HG02678 (cell line): ENCODE measurements around the gene ELANE.
"Not testable (repeated sequence)": the region's sequence is repeated elsewhere in the genome, so short reads cannot be mapped to it uniquely, and the experiment has no call there.

Experiments used
- ATAC-seq: cut with Tn5 transposase; IDR thresholded peaks from one replicate; pipeline ENCODE4 v1.9.1; 2021; ENCODE audit warnings: mild to moderate bottlenecking, moderate library complexity; ENCODE audit not compliant: unreplicated experiment

ELANE gene

GRCh38 chr19:835210-835810 lies 16.8 kb upstream of the ELANE start:
- ATAC-seq, result no peak

GRCh38 chr19:840519-841206 lies 11.4 kb upstream of the ELANE start, which contains the start of gene PRTN3:
Gene PRTN3, plus strand, starts transcription at chr19:840999. Its CDS starts 10 bp downstream, at chr19:841009.
- ATAC-seq, result no peak

- not testable (repeated sequence) for ATAC-seq
These were observed 9.3 kb upstream of the ELANE start for GRCh38 chr19:842802-843179.

GRCh38 chr19:843180-843835 lies 8.8 kb upstream of the ELANE start:
- ATAC-seq, result no peak

- no peak for ATAC-seq
These were observed 8.1 kb upstream of the ELANE start for GRCh38 chr19:843836-844545.

GRCh38 chr19:844546-844971 lies 7.5 kb upstream of the ELANE start:
- no peak for ATAC-seq

GRCh38 chr19:845707-846521 lies 6.2 kb upstream of the ELANE start:
- ATAC-seq, result no peak

GRCh38 chr19:848386-848921 lies 3.6 kb upstream of the ELANE start:
- ATAC-seq, result no peak

GRCh38 chr19:849195-849594 lies 2.9 kb upstream of the ELANE start:
- ATAC-seq, result not testable (repeated sequence)

GRCh38 chr19:850221-850978 lies 1.7 kb upstream of the ELANE start:
- no peak for ATAC-seq

GRCh38 chr19:850979-851335 lies 1.1 kb upstream of the ELANE start:
- ATAC-seq, result no peak

GRCh38 chr19:853014-853585 lies 997 bp downstream of the ELANE start:
- no peak for ATAC-seq

- ATAC-seq, result not testable (repeated sequence)
These were observed 1.6 kb downstream of the ELANE start for GRCh38 chr19:853614-854220.

- ATAC-seq, result no peak
These were observed 2.4 kb downstream of the ELANE start for GRCh38 chr19:854549-854948.

- no peak for ATAC-seq
These were observed 3.0 kb downstream of the ELANE start for GRCh38 chr19:855142-855541.

GRCh38 chr19:855566-856120 lies 3.5 kb downstream of the ELANE start:
- no peak for ATAC-seq

- no peak for ATAC-seq
These were observed 6.2 kb downstream of the ELANE start for GRCh38 chr19:858284-858683.
